GM18505 (cell line): ENCODE measurements around the gene SLC4A8.
"Not testable (repeated sequence)": the region's sequence is repeated elsewhere in the genome, so short reads cannot be mapped to it uniquely, and the experiment has no call there.

Experiments
- ATAC-seq: cut with Tn5 transposase; IDR thresholded peaks from one replicate; pipeline ENCODE4 v1.9.1; 2021; ENCODE audit not compliant: unreplicated experiment
- POLR2A ChIP-seq: IDR thresholded peaks from 4 replicates; pipeline ENCODE4 v1.6.1; 2011; ENCODE audit warnings: borderline replicate concordance; ENCODE audit not compliant: insufficient read depth, insufficient read length; ENCODE audit errors: extremely low read depth

Gene SLC4A8

DNA sequence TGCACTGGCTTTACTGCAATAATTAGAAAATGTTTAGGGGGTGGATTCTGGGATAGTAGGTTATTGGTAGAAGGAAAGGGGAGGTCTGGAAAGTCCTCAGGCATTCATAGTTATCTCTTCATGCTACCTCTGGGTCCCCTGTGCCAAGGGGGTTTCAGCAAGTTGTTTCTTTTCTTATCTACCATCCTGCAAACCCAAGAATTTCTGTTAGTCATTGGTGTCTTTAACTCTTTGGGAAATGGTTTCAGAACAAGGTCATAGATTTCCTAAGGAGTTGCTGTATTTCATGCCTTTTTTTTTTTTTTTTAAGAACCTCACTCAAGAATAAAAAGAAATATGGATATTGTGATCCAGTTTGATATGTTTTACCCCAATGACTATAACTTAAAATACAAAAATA is 63.6 kb downstream of the SLC4A8 start:
- no peak for ATAC-seq
- no peak for TF ChIP-seq POLR2A

DNA sequence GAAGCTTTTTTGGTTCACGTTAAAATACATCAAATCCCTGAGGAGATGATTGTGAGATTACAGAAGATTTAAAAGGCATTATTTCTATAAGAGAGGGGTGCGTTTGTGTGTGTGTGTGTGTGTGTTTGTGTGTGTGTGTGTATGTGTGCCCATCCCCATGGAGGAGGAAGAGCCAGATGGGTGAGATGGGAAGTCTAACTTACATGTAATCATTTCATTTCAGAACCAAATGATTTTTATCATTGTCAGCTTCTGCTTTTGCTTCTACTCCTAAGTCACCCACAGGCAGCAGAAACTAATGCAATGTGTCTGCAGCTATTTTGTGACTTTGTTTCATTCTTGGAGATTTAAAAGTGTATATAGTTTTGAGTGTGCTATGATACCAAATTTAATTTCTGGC is 68.7 kb downstream of the SLC4A8 start:
- TF ChIP-seq POLR2A = no peak
- no peak for ATAC-seq

DNA sequence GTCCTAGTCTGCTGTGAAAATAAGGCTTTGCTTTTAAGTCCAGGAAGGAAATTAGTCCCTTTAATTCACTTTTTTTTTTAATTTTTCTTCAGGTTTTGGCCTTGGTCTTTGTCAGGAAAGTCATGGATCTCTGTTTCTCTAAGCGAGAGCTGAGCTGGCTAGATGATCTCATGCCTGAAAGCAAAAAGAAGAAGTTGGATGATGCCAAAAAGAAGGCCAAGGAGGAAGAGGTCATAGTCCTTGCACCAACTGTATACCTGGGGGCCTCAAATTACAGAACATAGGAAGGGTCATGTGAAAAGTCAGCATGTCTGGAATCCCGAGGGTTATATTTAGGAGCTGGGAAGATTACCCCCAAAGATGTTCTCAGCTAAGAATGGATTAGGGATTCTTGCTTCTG is 72.3 kb downstream of the SLC4A8 start:
- no peak for ATAC-seq
- no peak for TF ChIP-seq POLR2A

DNA sequence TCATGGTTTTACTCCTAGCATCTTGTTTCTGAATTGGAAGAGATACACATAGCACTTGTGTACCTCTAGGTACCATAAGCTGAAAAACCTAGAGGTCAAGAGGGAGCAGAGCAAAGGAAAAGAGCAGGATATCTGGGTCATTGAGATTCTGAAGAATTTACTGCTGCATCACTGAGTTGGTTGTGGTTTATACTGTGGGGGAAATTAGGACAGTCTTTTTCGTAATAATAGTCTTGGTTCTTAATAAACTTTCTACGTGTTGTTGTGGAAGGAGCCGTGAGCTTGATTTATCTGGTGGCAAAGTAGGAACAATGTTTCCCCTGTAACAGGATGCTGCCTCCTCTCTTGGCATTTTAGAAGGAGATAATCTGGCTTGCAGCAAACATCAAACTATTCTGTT is 80.2 kb downstream of the SLC4A8 start:
- ATAC-seq = no peak
- no peak for TF ChIP-seq POLR2A

DNA sequence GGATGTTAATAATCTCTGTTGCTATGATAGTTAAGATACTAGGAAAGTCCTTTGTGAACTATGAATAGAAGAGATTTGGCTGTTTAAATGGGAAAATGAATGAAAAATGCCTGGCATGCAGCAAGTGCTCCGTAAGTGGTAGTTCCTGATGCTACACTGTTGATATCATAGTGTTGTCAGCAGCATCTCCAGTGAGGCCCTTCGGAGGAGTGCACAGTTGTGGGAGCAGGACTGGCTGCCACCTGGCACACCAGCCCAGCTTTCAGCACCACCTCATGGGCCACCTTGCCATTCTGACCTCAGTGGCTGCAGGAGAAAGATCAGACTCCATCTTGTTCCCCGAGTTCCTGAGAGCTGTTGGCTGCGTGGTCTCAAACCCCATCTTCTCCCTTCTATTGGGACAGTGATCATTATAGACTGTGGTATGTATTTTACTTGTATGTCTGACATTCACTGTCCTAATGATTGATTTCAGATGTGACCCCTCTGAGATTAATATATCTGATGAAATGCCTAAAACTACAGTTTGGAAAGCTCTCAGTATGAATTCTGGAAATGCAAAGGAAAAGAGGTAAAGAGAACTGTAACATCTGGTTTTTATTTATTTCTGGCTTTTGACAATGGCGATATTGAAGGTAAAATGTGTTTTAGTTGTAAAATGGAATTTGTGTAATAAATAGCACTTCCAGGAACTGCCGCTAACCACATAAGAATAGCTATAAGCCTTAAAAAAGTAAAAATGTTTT is 80.9 kb downstream of the SLC4A8 start:
- no peak for ATAC-seq
- no peak for TF ChIP-seq POLR2A

DNA sequence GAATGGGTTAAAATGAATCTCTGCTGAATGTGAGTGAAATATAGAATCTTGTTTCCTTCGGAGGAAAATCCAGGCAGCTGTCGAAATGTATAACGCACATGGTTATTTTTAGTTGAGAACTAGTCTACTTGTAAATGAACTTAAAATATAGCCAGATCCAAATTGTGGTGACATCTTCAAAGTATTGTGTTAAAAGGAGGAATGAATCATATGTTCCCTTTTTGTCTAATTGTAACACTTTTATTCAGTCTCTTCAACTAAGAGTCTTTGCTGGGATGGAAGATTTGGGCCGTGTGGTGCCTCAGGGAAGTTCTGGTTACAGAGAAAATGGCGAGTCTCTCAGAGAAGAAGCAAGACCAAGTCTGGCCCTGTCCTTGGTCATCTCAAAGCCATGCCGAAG is 82.5 kb downstream of the SLC4A8 start:
- TF ChIP-seq POLR2A = no peak
- ATAC-seq = no peak

DNA sequence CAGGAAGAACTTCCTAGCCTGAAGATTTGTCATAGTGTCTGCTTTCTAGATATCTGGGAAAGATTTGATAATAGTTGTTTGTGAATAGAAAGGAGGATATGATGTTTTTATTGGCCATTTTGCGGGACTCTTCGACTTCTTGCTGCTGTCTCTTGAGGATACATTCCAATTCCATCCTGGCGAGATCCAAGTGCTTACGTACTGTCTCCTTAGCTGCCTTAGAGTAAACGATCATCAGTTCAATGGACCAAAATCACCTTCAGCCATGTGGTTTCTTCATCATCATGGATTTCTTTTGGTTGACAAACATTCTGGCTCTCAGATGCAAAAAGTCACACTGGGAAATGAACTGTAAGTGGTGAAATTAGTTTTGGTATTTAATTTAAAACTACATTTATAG is 83.7 kb downstream of the SLC4A8 start:
- no peak for TF ChIP-seq POLR2A
- ATAC-seq = no peak

DNA sequence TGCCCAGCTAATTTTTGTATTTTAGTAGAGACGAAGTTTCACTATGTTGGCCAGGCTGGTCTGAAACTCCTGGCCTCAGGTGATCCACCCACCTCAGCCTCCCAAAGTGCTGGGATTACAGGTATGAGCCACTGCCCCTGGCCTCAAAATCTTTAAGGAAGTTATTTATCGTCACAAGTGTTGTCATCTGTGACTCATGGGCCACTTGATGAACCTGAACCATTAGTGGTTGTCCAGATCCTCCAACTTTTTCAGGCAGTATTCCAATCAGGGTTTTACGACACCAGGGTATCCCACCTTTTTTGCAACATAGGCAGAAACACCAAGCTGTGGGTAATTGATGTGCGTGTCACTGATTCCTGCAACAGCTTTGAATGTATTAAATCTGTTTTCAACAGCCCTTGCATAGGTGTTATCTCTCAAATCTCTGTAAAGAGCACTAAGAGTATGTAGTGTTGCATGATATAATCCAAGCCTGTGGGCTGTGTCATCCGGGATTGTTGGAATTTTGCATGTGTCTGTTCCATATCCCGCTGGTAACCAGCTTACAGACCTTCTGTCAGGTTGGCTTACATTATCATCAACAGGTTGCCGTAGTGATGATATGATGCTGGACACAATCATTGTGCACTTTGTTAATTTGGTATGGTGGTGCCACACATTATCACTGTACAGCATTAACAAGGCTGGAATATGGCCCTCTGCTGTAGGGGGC is 87.1 kb downstream of the SLC4A8 start:
- TF ChIP-seq POLR2A = no peak
- ATAC-seq = no peak

DNA sequence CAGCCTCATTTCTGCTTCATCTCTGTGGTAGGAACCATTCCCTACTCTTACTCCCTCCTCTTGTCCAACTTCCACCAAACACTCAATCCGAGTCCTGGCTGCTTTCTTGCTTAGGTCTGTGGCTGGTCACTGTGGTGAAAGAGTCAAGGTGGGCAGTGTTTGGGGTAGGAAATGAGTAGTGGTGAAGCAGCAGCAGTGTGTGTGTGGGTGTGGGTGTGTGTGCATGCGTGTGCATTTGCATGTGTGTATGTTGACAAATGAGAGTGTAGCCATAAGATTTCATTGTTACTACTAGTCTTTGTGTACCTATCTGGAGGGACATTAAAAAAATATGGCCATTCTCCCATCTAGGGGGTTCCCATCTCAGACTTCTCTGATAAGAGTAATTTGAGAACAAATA is 87.8 kb downstream of the SLC4A8 start:
- TF ChIP-seq POLR2A = no peak
- ATAC-seq = no peak

DNA sequence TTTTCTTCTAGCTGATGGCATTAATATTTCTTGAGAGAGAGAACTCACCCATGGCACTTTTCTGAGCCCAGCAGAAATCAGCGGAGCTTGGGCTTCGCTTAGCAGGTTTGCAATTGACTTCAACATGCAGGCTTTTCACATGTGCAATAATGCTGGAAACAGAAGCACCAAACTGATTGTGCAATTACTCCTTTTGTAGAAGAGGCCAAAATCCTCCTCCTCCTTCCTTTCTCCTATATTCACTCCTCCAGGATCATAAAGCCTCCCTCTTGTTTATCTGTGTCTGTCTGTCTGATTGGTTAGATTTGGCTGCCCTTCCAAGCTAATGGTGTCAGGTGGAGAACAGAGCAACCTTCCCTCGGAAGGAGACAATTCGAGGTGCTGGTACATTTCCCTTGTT is 90.4 kb downstream of the SLC4A8 start:
- ATAC-seq = not testable (repeated sequence)

DNA sequence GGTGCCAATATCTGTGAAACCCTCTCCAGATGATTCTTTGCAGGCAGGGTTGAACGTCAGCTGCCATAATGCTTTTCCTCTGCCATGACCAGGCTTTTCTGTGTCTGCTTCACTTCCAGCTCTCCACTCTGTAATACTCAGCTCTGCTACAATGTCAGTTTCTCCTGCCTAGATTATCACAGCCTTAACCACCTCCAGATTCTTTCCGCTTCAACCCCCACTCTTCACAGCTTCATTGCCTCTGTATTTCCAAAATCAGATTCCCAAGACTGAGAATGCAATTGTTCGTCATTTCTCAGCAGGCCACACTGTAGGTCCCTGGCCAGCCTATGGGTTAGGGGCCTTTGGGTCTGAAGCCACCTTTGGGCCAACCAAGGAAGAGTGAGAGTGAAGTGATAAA is 92.7 kb downstream of the SLC4A8 start:
- ATAC-seq = no peak
- TF ChIP-seq POLR2A = no peak

DNA sequence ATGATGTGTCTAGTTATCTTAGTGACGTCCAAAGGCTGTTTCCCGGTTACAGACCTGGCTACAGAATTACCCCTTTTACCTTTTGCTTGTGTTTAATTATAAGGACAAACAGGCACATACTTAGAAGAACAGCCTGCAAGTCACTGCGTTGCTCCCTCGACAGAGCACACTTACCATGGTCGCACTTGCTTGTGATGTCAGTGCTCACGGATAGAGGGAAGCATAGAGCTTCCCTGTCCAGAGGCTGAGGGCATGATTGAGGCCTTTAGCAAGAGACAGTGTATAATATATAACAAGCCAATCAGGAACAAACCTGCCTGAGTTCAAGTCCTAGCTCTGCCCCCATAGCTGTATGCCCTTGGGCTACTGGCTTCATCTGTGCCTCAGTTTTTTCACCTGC is 93.2 kb downstream of the SLC4A8 start:
- TF ChIP-seq POLR2A = no peak
- no peak for ATAC-seq

DNA sequence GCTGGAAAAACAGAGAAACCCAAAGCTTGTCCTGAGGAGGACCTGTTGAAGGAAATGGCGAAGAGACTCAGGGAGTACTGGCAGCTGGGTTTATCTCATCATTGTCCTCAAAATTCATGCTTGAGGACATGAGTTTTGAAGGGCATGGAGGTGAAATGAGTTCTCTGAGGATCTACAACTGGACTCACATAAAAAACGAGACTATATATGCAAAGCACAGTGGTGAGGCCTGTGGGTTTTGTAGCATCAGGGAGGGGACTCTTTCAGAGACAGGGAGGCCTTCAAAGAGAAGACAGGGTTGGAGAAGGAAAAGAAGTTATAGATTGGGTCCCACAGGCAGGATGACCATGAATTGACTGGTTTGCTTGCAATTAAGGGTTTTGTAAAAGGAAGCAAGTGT is 95.1 kb downstream of the SLC4A8 start:
- ATAC-seq = no peak

DNA sequence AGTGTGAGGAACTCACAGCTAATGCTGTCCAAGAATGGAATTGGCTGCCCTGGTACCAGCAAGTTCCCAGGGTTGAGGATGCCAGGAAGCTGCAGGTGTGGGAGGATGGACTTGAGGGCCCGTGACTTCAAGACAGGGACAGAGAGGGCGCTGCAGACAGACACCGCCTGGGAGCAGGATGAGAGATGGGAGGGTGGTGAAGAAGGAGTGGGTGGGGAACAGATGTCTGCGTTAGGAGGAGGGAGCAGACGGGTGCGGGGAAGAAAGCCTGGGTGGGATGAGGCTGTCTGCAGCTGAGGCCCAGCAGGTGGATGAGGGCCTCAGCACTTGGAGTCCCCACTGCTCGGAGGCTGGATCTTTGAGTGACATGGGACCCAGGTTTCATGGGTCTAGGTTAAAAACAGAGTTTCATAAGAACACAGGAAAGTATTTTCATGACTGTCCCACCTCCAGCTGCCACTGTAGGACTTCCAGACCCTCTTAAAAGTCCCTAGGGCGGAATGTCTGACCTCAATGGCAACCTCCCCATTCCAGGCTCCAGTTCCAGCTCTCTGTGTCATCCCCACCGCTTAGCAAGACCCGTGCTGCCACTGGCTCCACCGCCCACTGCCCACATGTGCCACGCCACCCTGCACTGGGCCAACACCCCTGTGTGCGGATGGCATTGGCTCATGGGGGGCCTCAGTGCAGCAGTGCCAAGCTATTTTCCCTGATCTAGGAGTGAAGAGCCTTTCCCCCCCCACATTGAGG is 96.1 kb downstream of the SLC4A8 start:
- no peak for TF ChIP-seq POLR2A

More for the DNA sequence above, 95.1 kb downstream of the SLC4A8 start:
- no peak for TF ChIP-seq POLR2A

More for the DNA sequence above, 96.1 kb downstream of the SLC4A8 start:
- ATAC-seq = no peak
